ENCODE results near the gene CNGB1.

GRCh38 chr16:57884655-57885133 is 86.2 kb downstream of the CNGB1 start:
- TF ChIP-seq CTCF (IDR thresholded peaks at IDR 0.05 in 8 of 11, conservative IDR thresholded peaks at IDR 0.05 in 3 of 11) = no peak
- no peak for TF ChIP-seq POLR2AphosphoS5 (IDR thresholded peaks at IDR 0.05)
- no peak for TF ChIP-seq POLR2A (IDR thresholded peaks at IDR 0.05)
